ENCODE measurements around the gene SERPIND1.

Gene SERPIND1

DNA sequence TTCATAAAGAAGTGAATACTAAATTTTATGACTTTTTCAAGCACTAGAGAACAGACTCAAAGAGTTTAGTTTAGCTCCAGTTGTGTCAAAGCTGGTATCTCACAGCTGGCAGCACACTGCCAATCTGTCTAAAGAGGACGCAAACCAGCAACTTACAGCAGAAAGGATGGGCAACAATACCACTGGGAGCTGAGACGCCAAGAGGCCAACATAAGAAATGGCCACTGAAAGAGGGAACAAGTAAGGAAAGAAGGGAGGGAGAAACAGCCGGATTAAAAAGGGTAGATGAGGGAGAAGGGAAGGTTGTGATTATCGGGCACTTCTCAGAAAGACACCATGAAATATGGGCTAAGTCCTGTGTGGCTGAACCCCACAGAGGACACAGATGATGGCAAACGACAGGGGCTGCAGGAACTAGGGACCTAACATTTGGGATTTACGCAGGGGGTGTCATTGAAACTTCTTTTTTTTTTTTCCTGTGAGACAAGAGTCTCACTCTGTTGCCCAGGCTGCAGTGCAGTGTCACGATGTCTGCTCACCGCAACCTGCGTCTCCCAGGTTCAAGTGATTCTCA is 41.7 kb downstream of the SERPIND1 start:
- Histone ChIP-seq H3K36me3 (ENCODE audit: insufficient read depth, low read length) (peaks cover 77% of the 10 kb centered on the region; the same call in 1 of the 2 replicates), H3K79me2 (ENCODE audit: insufficient read depth, low read length) (no peaks in the 10 kb centered on the region), H3K4me3 (ENCODE audit: low read length, poor library complexity, severe bottlenecking) (no peak overlapping the region), H3F3A (ENCODE audit: low read depth) (no peaks in the 10 kb centered on the region), H3K4me1 (ENCODE audit: insufficient read depth, low read length, poor library complexity, severe bottlenecking) (no peaks in the 10 kb centered on the region), H3K9me3 (ENCODE audit: insufficient read depth, low read depth, low read length) (no peaks in the 10 kb centered on the region), H3K9ac (ENCODE audit: low read depth, low read length, poor library complexity, severe bottlenecking) (no peak overlapping the region), H3K4me2 (ENCODE audit: low read depth, low read length, poor library complexity, severe bottlenecking) (no peak overlapping the region), H3K9me2 (replicated peaks; ENCODE audit: low read depth, low read length) (no peaks in the 10 kb centered on the region), H4K20me1 (ENCODE audit: insufficient read depth, low read length, poor library complexity, severe bottlenecking) (no peaks in the 10 kb centered on the region), H3K27me3 (ENCODE audit: insufficient read depth, low read length, poor library complexity, severe bottlenecking) (no peaks in the 10 kb centered on the region), H2AFZ (ENCODE audit: low read length) (no peak overlapping the region)
- TF ChIP-seq, protein P1, sequence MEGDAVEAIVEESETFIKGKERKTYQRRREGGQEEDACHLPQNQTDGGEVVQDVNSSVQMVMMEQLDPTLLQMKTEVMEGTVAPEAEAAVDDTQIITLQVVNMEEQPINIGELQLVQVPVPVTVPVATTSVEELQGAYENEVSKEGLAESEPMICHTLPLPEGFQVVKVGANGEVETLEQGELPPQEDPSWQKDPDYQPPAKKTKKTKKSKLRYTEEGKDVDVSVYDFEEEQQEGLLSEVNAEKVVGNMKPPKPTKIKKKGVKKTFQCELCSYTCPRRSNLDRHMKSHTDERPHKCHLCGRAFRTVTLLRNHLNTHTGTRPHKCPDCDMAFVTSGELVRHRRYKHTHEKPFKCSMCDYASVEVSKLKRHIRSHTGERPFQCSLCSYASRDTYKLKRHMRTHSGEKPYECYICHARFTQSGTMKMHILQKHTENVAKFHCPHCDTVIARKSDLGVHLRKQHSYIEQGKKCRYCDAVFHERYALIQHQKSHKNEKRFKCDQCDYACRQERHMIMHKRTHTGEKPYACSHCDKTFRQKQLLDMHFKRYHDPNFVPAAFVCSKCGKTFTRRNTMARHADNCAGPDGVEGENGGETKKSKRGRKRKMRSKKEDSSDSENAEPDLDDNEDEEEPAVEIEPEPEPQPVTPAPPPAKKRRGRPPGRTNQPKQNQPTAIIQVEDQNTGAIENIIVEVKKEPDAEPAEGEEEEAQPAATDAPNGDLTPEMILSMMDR (conservative IDR thresholded peaks at IDR 0.05; ENCODE audit: low read length), result no peak
- TF ChIP-seq EZH2phosphoT487 (IDR thresholded peaks at IDR 0.05; ENCODE audit: borderline replicate concordance), result no peak

DNA sequence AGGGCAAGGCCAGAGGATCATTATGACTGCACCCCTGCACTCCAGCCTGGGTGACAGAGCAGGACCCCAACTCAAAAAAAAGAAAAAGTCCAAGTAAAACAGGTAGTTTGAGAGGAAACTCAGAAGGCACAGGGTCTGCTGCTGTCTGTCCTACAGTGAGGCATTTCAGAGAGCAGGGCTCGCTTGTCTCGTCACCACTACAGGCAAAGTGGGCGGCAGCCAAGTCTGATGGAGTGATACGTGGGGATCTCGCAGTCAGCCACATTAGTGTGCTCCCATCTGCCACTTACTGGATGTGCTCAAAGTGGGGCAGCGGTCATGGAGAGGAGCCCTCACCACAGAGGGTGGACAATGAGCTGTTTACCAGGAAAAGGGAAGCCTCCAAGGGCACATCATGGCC is 42.6 kb downstream of the SERPIND1 start:
- Histone ChIP-seq H3K4me3 (ENCODE audit: low read length, poor library complexity, severe bottlenecking) (no peak overlapping the region), H3K9me3 (ENCODE audit: insufficient read depth, low read depth, low read length) (no peaks in the 10 kb centered on the region), H3K9ac (ENCODE audit: low read depth, low read length, poor library complexity, severe bottlenecking) (no peak overlapping the region), H3K9me2 (replicated peaks; ENCODE audit: low read depth, low read length) (no peaks in the 10 kb centered on the region), H3K4me2 (ENCODE audit: low read depth, low read length, poor library complexity, severe bottlenecking) (no peak overlapping the region), H2AFZ (ENCODE audit: low read length) (no peak overlapping the region), H3K4me1 (ENCODE audit: insufficient read depth, low read length, poor library complexity, severe bottlenecking) (no peaks in the 10 kb centered on the region), H3F3A (ENCODE audit: low read depth) (no peaks in the 10 kb centered on the region), H3K36me3 (ENCODE audit: insufficient read depth, low read length) (peaks cover 67% of the 10 kb centered on the region; the same call in 1 of the 2 replicates), H3K79me2 (ENCODE audit: insufficient read depth, low read length) (no peaks in the 10 kb centered on the region), H3K27me3 (ENCODE audit: insufficient read depth, low read length, poor library complexity, severe bottlenecking) (no peaks in the 10 kb centered on the region), H4K20me1 (ENCODE audit: insufficient read depth, low read length, poor library complexity, severe bottlenecking) (no peaks in the 10 kb centered on the region)
- TF ChIP-seq, protein P1 (conservative IDR thresholded peaks at IDR 0.05; ENCODE audit: low read length), result no peak
- TF ChIP-seq EZH2phosphoT487 (IDR thresholded peaks at IDR 0.05; ENCODE audit: borderline replicate concordance), result no peak

DNA sequence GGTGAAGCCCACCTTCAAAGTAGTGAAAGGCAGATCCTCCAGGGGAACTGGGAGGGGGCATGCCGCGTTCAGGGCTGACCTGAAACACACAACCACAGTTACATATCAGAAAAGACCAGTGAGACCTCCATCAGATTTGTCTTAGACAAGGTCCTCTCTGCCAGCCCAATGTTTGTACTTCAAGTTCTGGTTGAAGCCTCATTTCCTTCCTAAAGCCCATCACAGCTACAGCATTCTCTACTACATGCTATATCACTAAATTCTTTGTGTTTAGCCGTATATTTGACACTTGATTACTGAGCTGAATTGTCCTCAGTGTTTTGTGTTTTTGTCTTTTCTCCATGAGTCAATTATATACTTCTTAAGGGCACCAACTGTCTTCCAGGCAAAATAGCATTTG is 44.6 kb downstream of the SERPIND1 start:
- no peaks in the 10 kb centered on the region for H3K79me2 ChIP-seq (ENCODE audit: insufficient read depth, low read length)
- H3K4me1 ChIP-seq (ENCODE audit: insufficient read depth, low read length, poor library complexity, severe bottlenecking), result no peaks in the 10 kb centered on the region
- no peaks in the 10 kb centered on the region for H3F3A ChIP-seq (ENCODE audit: low read depth)
- TF ChIP-seq, protein P1 (conservative IDR thresholded peaks at IDR 0.05; ENCODE audit: low read length), result no peak
- TF ChIP-seq EZH2phosphoT487 (IDR thresholded peaks at IDR 0.05; ENCODE audit: borderline replicate concordance), result no peak
- no peaks in the 10 kb centered on the region for H3K9me3 ChIP-seq (ENCODE audit: insufficient read depth, low read depth, low read length)
- no peak overlapping the region for H3K9ac ChIP-seq (ENCODE audit: low read depth, low read length, poor library complexity, severe bottlenecking)
- H2AFZ ChIP-seq (ENCODE audit: low read length), result no peak overlapping the region
- H3K4me3 ChIP-seq (ENCODE audit: low read length, poor library complexity, severe bottlenecking), result no peak overlapping the region
- H3K4me2 ChIP-seq (ENCODE audit: low read depth, low read length, poor library complexity, severe bottlenecking), result no peak overlapping the region
- H3K27me3 ChIP-seq (ENCODE audit: insufficient read depth, low read length, poor library complexity, severe bottlenecking), result no peaks in the 10 kb centered on the region
- H3K36me3 ChIP-seq (ENCODE audit: insufficient read depth, low read length), result peaks cover 64% of the 10 kb centered on the region; the same call in 1 of the 2 replicates
- H4K20me1 ChIP-seq (ENCODE audit: insufficient read depth, low read length, poor library complexity, severe bottlenecking), result no peaks in the 10 kb centered on the region
- H3K9me2 ChIP-seq (replicated peaks; ENCODE audit: low read depth, low read length), result no peaks in the 10 kb centered on the region
